GM12874 (cell line): ENCODE results near the gene DAPK1.

ENCODE experiments used
- TF ChIP-seq, protein P1 (sequence below): IDR thresholded peaks from 2 replicates; pipeline ENCODE4 v1.5.1; 2011; ENCODE audit warnings: low read depth, mild to moderate bottlenecking, control low read depth, low read length, moderate library complexity; ENCODE audit not compliant: insufficient read depth

Gene DAPK1

DNA sequence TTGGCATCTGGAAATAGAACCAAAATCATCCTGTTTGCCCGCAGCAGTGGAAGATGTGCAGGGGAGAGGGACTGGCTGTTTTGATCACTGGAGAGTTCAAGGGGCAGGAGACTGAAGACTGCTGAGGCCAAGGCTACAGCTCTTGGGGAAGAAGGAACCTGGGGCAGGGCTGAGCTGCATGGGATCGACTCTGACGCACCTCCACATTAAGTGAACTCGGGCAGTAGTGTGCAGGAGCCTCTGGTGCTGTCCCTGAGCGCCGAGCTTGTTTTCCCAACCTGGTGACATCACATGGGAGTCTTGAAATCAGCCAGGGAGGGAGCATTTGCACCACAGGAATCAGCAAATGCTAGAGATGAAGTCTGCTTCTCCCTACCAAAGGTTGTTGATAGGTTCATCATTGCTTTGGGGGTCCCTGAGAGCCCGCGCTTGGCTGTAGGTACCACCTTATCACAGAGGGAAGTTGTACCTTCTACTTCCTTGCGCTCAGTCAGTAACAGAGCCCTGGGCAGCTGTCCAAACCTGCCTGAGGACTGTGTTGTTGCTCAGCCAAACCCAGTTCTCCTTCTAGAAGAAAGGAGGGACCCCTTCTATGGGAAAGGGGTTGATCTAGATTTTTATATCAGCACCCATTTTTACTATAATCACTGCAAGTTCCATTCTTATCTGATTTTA is 175.9 kb downstream of the DAPK1 start:
- TF ChIP-seq, protein P1, sequence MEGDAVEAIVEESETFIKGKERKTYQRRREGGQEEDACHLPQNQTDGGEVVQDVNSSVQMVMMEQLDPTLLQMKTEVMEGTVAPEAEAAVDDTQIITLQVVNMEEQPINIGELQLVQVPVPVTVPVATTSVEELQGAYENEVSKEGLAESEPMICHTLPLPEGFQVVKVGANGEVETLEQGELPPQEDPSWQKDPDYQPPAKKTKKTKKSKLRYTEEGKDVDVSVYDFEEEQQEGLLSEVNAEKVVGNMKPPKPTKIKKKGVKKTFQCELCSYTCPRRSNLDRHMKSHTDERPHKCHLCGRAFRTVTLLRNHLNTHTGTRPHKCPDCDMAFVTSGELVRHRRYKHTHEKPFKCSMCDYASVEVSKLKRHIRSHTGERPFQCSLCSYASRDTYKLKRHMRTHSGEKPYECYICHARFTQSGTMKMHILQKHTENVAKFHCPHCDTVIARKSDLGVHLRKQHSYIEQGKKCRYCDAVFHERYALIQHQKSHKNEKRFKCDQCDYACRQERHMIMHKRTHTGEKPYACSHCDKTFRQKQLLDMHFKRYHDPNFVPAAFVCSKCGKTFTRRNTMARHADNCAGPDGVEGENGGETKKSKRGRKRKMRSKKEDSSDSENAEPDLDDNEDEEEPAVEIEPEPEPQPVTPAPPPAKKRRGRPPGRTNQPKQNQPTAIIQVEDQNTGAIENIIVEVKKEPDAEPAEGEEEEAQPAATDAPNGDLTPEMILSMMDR = no peak

DNA sequence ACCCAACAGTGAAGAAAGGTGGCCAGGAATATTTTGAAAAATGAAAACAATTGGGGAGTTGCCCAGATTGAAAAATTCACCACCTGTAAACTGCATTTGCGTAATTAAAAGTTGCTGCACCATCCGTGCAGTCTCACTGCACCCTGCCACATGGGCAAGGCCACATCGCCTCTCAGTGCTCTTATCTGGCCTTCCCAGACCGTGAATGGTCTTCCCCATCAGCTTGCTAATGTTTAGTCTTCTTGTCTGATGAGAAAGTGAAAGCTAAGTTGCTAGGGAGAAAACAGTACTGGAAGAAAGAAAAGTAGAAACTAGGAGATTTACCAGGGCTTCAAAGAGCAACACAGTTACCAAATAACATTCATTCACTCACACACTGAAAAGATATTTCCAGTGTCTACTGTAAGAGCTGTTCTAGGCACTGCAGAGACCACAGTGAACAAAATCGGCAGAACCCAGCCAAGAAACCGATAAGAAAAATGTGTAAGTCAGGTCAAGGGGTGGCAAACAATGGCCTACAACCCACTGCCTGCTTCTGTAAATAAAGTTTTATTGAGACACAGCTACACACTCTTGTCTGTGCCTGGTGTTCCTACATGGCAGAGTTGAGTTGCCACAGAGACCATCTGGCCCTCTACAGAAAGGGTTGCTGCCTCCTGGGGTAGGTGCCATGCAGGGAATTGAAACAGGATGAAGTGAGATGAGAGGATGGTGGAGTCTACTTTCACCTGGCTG is 177.1 kb downstream of the DAPK1 start:
- TF ChIP-seq, protein P1 = no peak

DNA sequence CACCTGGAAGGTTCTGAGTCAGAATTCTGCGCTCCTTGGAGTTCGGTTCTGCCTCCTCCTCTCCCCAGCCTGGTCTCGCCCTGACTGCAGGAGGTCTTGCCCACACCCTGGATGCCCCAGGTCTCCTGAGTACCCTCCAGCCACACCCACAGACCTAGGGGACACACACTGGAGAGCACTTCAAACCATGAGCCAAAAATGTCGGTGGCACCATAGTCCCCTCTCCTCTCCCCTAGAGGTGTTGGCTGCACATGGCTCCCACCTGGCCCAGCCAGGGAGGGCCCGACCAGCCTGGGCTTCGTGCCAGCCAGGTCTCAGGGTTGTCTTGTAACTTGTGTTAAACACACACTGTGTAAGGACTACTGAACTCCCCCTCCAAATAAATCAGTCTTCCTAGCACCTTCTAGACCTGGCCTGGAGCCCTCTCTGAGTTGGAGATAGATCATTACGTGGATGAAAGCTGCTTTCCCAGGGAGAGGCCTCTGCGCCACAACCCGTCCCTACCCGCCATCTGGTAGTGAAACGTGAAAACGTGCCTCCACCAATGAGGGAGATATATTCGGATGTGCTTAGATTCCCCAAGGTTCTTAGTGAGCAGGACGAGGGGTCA is 178.3 kb downstream of the DAPK1 start:
- TF ChIP-seq, protein P1 = no peak

DNA sequence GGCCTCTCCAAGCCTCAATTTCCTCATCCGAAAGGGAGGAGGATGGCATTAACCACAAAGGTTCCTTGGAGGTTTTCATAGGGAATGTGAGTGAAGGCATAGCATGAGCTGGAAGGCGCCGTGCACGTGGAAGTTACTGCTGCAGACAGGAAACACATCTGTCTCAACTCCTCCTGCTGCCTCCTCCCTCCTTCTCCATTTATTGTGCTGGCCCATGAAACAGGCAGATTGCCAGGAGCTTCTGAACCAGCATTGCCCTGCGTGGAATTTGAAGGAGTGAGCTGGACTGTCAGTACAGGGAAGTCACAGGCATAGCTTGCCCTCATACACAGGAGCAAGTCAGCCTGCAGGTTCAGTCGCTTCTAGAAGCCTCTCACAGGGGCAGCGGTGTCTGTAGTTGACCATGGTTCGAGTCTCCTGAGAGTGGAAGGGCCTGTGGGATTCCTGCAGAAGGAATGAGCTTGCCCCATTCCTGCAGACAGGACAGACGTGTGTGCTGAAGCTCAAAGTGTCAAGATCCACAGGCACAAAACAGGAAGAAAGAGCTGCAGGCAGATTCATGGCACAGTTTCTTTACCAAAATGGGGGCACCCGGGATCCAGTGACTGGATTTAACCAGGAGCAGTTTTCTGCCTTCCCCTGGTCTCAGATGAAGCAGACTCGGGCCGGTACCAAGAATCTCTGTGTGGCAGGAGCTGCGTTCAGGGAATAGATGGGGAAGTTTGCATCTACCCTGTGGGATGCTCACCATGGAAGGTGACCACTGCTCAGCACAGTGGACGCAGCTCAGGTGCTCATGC is 179.5 kb downstream of the DAPK1 start:
- TF ChIP-seq, protein P1 = no peak

DNA sequence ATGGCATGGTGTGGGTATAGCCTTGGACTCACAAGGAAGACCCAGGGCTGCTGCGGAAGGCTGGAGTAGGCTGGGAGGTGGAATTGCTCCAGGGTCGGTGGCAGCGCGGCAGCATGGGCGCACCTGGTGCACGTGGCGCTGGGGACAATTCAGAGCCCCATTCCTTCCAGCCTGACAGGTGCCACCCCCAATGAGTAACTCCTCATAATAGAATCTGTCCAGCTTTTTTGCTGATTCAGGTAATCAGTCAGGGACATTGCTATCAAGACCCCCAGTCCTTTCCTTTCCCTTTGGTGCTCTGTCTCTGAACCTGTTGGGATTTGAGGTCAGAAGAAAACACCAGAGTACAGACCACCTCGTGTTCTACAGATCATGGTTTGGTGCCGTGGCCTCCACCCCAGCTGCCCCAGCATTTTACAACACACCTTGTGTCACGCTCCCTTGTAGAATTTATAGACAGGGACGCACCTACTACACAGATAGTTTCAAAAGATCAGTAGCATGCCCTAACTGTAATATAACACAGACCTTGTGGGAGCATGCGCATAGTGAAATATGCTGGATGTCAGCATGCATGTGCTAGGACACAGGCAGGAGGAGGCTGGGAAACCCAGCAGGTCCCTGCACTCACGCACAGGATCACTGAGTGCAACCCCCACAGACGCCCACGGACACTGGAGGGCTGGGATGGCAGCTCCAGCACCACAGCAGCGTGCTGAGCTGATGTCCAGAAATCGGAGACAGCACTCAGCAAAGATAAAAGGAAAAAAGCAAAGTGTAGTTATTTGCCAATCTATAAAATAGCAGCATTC is 180.3 kb downstream of the DAPK1 start:
- TF ChIP-seq, protein P1 = no peak

DNA sequence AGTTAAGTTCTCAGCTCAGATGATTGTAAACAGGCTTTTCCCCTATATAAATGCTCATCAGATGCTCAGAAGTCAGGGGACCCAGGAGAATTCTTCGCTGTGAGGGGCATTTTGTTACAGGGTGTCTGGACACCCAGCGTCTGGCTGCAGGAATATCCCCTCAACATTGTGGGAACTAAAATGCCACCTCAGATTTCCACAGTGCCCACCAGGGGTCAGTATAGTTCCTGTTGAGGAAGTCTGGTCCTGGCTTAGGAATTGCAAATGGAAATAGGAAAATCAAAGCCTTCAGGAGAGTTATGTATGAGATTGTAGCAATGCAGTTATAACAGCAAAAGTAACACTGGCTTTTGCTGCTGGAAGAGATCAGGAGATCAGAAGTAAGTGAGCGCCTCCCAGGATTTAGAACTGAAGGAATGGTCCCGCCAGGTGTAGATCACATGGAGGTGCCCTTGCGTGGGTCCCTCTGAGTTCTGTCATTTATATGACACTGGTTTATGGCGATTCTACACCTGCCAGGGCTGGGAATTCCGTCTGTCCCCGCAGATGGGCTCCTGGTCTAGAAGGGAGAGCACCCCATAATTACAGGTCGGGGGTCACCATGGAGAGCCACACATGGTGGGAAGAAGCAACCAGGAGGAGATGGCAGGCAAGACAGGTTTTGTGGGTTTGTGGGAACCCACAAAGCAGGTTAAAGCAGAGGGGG is 181.1 kb downstream of the DAPK1 start:
- TF ChIP-seq, protein P1 = peak; percentile 63
